Suprapubic skin (tissue), 4 donors: ENCODE data around the gene UBE2L5. TPM values are rescaled to one million over a fixed set of nuclear protein-coding genes. Genes with fewer than 3 reads are reported as not detected.

Source experiments
- DNase-seq, 2 donors: peaks; one replicate each; pipeline ENCODE4 v3.0.0-alpha.2; 2019; ENCODE audit warnings: low spot score in 2 of 2
- H3K27ac ChIP-seq: fragments of 200-600 bp; sonication (generic); one replicate; pipeline ENCODE4 v1.5.1; 2019
- H3K27me3 ChIP-seq: fragments of 200-600 bp; sonication (generic); one replicate; pipeline ENCODE4 v1.5.1; 2019
- H3K36me3 ChIP-seq: fragments of 200-600 bp; sonication (generic); one replicate; pipeline ENCODE4 v1.5.1; 2019
- H3K4me1 ChIP-seq: fragments of 200-600 bp; sonication (generic); one replicate; pipeline ENCODE4 v1.5.1; 2019
- H3K4me3 ChIP-seq: fragments of 200-600 bp; sonication (generic); one replicate; pipeline ENCODE4 v1.5.1; 2019; ENCODE audit warnings: mild to moderate bottlenecking
- H3K9me3 ChIP-seq: fragments of 200-600 bp; sonication (generic); one replicate; pipeline ENCODE4 v1.5.1; 2019
- EP300 ChIP-seq: sonication (generic); formaldehyde crosslinking; IDR thresholded peaks from one replicate; pipeline ENCODE4 v1.6.1; 2017; ENCODE audit warnings: antibody characterized with exemption
- POLR2A ChIP-seq, 2 donors: fragments of 450-650 bp; IDR thresholded peaks; one replicate each; pipeline ENCODE4 v1.6.1; 2017; ENCODE audit warnings: antibody characterized with exemption in 2 of 2, mild to moderate bottlenecking in 2 of 2, moderate library complexity in 2 of 2
- POLR2AphosphoS5 ChIP-seq, 3 donors: sonication (generic); formaldehyde crosslinking; IDR thresholded peaks; one replicate each; pipeline ENCODE4 v1.6.1; 2017; ENCODE audit warnings: antibody characterized with exemption in 3 of 3
- WGBS: methylation state at CpG from one replicate; pipeline ENCODE4 v1.1.5; 2018; 5-methylcytosine and 5-hydroxymethylcytosine counted together
- total RNA-seq, 4 donors: library from RNA; depleted of rRNA; stranded (reverse); fragments of >200 nt; gene quantifications; one replicate each; pipeline ENCODE4 v1.1.0, GENCODE V29; 2016
- TF ChIP-seq, protein P1 (sequence below), 2 donors: fragments of 200-600 bp in 1 of 2; fragments of 450-650 bp in 1 of 2; sonication (generic) in 1 of 2; IDR thresholded peaks; one replicate each; pipeline ENCODE4 v1.5.1; 2016 to 2019; ENCODE audit warnings: antibody characterized with exemption in 2 of 2, mild to moderate bottlenecking in 1 of 2, moderate library complexity in 1 of 2

Gene UBE2L5
- total RNA-seq, 4 donors from 2014 or later: 0.34 to 0.80 TPM; not detected in 2

DNA sequence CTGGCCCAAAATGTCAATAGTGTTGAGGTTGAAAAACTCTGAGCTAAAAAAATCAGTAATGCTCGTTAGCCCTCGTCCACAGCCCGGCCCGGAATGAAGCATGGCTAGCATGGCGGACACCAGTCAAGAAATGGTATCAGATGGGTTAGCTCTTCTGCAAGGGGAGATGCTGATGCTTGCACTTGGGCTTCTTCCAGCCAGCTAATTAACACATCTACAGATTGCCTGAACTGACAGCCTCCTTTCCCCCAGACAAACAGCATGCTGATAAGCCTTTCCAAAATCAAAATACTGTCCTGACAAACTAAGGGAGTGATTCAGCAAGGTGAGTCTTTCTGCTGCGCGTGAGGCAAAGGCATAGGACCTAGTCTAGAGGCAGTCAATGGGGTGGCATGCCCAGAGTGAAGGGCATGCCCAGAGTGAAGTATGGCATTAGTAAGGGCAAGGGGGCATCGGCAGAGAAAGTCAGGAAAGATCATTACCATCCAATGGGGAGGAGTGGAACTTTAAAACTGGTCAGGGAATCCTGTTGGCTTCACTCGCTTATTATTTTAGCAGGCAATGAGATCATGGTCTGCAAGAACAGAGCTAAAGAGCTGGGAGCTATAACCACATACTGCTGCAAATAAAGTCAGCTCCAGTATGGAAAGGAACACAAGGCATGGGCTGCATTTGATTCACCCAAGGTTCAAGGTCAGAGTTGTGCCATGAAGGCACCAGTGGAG, 30.2 kb upstream of the UBE2L5 start:
- Histone ChIP-seq H3K4me3 (no peak overlapping the region), H3K9me3 (no peaks in the 10 kb centered on the region), H3K27me3 (no peaks in the 10 kb centered on the region), H3K27ac (no peak overlapping the region), H3K36me3 (no peaks in the 10 kb centered on the region), H3K4me1 (peaks cover 54% of the 10 kb centered on the region)
- 84% methylated on average over 9 of the region's 9 CpGs for WGBS
- DNase-seq: no peak
- TF ChIP-seq POLR2AphosphoS5 (IDR thresholded peaks at IDR 0.05) (no peak), POLR2A (IDR thresholded peaks at IDR 0.05) (no peak), EP300 (no peak)
- TF ChIP-seq, protein P1, sequence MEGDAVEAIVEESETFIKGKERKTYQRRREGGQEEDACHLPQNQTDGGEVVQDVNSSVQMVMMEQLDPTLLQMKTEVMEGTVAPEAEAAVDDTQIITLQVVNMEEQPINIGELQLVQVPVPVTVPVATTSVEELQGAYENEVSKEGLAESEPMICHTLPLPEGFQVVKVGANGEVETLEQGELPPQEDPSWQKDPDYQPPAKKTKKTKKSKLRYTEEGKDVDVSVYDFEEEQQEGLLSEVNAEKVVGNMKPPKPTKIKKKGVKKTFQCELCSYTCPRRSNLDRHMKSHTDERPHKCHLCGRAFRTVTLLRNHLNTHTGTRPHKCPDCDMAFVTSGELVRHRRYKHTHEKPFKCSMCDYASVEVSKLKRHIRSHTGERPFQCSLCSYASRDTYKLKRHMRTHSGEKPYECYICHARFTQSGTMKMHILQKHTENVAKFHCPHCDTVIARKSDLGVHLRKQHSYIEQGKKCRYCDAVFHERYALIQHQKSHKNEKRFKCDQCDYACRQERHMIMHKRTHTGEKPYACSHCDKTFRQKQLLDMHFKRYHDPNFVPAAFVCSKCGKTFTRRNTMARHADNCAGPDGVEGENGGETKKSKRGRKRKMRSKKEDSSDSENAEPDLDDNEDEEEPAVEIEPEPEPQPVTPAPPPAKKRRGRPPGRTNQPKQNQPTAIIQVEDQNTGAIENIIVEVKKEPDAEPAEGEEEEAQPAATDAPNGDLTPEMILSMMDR (IDR thresholded peaks at IDR 0.05): no peak

GRCh38 chr13:30392681-30393045, 29.6 kb upstream of the UBE2L5 start:
- H3K4me1 ChIP-seq: peaks cover 54% of the 10 kb centered on the region
- H3K36me3 ChIP-seq: no peaks in the 10 kb centered on the region
- no peak overlapping the region for H3K27ac ChIP-seq
- no peaks in the 10 kb centered on the region for H3K9me3 ChIP-seq
- 50% methylated on average over 5 of the region's 5 CpGs for WGBS
- no peak overlapping the region for H3K4me3 ChIP-seq
- no peaks in the 10 kb centered on the region for H3K27me3 ChIP-seq
- TF ChIP-seq, protein P1 (IDR thresholded peaks at IDR 0.05): no peak
- TF ChIP-seq POLR2A (IDR thresholded peaks at IDR 0.05) (no peak), EP300 (no peak), POLR2AphosphoS5 (IDR thresholded peaks at IDR 0.05) (no peak)
- no peak for DNase-seq

DNA sequence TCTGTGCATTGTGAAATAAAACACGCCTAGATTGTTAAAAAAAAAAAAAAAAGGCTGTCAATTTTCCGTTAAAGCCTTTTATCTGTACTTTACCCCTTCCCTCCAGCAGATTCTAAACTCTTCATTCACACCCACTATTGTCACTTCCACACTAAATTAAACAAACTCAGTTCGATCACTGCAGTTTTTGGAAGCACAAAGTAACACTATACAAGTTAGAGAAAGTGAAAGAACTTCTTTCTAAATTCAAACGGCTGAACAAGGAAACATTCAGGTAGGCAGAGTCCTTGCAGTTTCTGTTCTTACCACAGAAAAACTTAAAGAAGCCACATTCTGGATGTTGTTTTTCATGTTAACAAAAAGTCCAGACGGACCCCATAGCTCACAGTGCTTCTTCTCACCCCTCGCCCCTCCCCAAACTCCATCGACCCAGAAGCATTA, 27.5 kb upstream of the UBE2L5 start:
- no peaks in the 10 kb centered on the region for H3K36me3 ChIP-seq
- TF ChIP-seq POLR2A (IDR thresholded peaks at IDR 0.05) (no peak), EP300 (no peak), POLR2AphosphoS5 (IDR thresholded peaks at IDR 0.05) (no peak)
- TF ChIP-seq, protein P1 (IDR thresholded peaks at IDR 0.05): no peak
- WGBS: under 1% methylated on average over 7 of the region's 7 CpGs
- peak overlapping the region; percentile 97 for H3K27ac ChIP-seq
- H3K4me3 ChIP-seq: peak overlapping the region; percentile 65
- DNase-seq: no peak
- peaks cover 39% of the 10 kb centered on the region for H3K4me1 ChIP-seq
- H3K9me3 ChIP-seq: no peaks in the 10 kb centered on the region
- no peaks in the 10 kb centered on the region for H3K27me3 ChIP-seq

DNA sequence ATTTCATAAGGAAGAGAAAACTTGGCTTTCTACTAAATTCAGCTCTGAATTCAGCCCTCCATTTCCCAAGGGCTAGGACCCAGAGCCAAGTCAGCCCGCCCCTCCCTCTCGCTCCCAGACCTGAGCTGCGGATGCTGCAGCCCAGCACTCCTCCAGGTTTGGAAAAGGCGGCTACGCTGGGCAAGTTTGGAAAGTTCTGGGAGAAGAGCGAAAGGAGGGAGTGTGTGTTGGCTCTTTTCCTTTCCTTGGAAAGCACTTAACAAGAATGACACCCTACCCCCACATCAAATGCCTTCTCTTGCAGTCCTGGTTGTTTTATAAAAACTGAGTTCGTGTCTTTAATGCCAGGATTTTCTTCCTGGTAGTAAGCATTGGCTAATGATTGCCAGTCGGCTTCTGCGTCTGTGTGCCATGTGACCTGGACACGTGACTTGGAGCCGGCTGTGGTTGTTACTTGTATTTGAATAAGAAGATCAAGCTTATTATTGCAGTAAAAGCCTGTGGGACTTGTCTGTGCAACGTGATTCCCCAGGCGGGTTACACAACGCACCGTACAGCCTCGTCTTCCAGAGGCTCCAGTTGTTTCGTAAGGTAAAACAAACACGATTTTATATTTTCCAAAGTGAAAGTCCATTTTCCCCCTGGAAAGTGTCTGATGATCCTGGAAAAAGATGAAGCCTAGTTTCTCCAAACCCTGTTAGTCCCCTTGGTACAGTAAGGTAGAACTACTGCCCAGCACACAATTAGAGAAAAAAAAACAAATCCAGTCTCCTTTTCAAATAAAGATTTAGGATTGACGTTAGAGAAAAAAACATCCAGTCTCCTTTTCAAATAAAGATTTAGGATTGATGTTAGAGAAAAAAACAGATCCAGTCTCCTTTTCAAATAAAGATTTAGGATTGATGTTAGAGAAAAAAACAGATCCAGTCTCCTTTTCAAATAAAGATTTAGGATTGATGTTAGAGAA, 26.8 kb upstream of the UBE2L5 start:
- peak; percentile 98 to 99 for DNase-seq
- H3K27ac ChIP-seq: peak overlapping the region; percentile 97
- H3K36me3 ChIP-seq: no peaks in the 10 kb centered on the region
- H3K4me3 ChIP-seq: peak overlapping the region; percentile 65
- H3K27me3 ChIP-seq: no peaks in the 10 kb centered on the region
- H3K4me1 ChIP-seq: peaks cover 36% of the 10 kb centered on the region
- no peaks in the 10 kb centered on the region for H3K9me3 ChIP-seq
- WGBS: 1% methylated on average over 19 of the region's 19 CpGs
- TF ChIP-seq, protein P1 (IDR thresholded peaks at IDR 0.05): no peak
- TF ChIP-seq EP300 (peak; percentile 13), POLR2AphosphoS5 (IDR thresholded peaks at IDR 0.05) (peak in 2 of 3 donors; percentile 81 to 83), POLR2A (IDR thresholded peaks at IDR 0.05) (peak in 1 of 2 donors; percentile 28)
